ENCODE measurements around the gene SAPCD2. TPM values are rescaled to one million over a fixed set of nuclear protein-coding genes. Genes with fewer than 3 reads are reported as not detected.

Gene SAPCD2
- total RNA-seq, 4 donors from 2014 or later: 0.16 to 0.24 (median 0.17) TPM; not detected in 1

- intact Hi-C loops (cut with DNase I; ENCODE audit: low total_unique reads): loop anchor here (5.0 kb wide), 1 partner anchor 178 kb away; the partner anchor contains the start of gene PHPT1
- TF ChIP-seq CTCF (IDR thresholded peaks at IDR 0.05 in 4 of 5, conservative IDR thresholded peaks at IDR 0.05 in 1 of 5) (no peak), POLR2A (IDR thresholded peaks at IDR 0.05) (no peak)
- H3K9me3 ChIP-seq: no peaks in the 10 kb centered on the region
- ATAC-seq (no peak), DNase-seq (no peak)
- peaks cover 0 to 8% of the 10 kb centered on the region in 2 donors for H3K36me3 ChIP-seq
- H3K4me3 ChIP-seq: no peak overlapping the region
- H3K27me3 ChIP-seq: no peaks in the 10 kb centered on the region
- in situ Hi-C loops (cut with MboI; ENCODE audit: low sequenced_read_pairs in 4 of 4): no loop called here
- H3K4me1 ChIP-seq: peaks cover 20 to 23% of the 10 kb centered on the region in 2 donors
- H3K27ac ChIP-seq: no peak overlapping the region
Measured at GRCh38 chr9:137025517-137025966, 44.8 kb downstream of the SAPCD2 start.

GRCh38 chr9:137023583-137023991, 46.8 kb downstream of the SAPCD2 start:
- peaks cover 12 to 16% of the 10 kb centered on the region in 2 donors for H3K4me1 ChIP-seq
- H3K9me3 ChIP-seq: no peaks in the 10 kb centered on the region
- DNase-seq (no peak), ATAC-seq (no peak)
- intact Hi-C loops (cut with DNase I; ENCODE audit: low total_unique reads) (no loop called here), in situ Hi-C loops (cut with MboI; ENCODE audit: low sequenced_read_pairs in 4 of 4) (no loop called here)
- H3K27ac ChIP-seq: no peak overlapping the region
- H3K36me3 ChIP-seq: peaks cover 0 to 8% of the 10 kb centered on the region in 2 donors
- no peak overlapping the region for H3K4me3 ChIP-seq
- no peaks in the 10 kb centered on the region for H3K27me3 ChIP-seq
- TF ChIP-seq POLR2A (IDR thresholded peaks at IDR 0.05) (no peak), CTCF (IDR thresholded peaks at IDR 0.05 in 4 of 5, conservative IDR thresholded peaks at IDR 0.05 in 1 of 5) (no peak)

GRCh38 chr9:137023157-137023556, 47.2 kb downstream of the SAPCD2 start:
- Histone ChIP-seq H3K27ac (no peak overlapping the region), H3K9me3 (no peaks in the 10 kb centered on the region), H3K4me3 (no peak overlapping the region), H3K4me1 (peaks cover 10 to 13% of the 10 kb centered on the region in 2 donors), H3K27me3 (no peaks in the 10 kb centered on the region), H3K36me3 (peaks cover 0 to 8% of the 10 kb centered on the region in 2 donors)
- no peak for DNase-seq
- in situ Hi-C loops (cut with MboI; ENCODE audit: low sequenced_read_pairs in 4 of 4) (no loop called here), intact Hi-C loops (cut with DNase I; ENCODE audit: low total_unique reads) (no loop called here)
- ATAC-seq: no peak
- TF ChIP-seq CTCF (IDR thresholded peaks at IDR 0.05 in 4 of 5, conservative IDR thresholded peaks at IDR 0.05 in 1 of 5): no peak
- no peak for TF ChIP-seq POLR2A (IDR thresholded peaks at IDR 0.05)

GRCh38 chr9:137022662-137023008, 47.7 kb downstream of the SAPCD2 start:
- Histone ChIP-seq H3K27me3 (no peaks in the 10 kb centered on the region), H3K9me3 (no peaks in the 10 kb centered on the region), H3K4me3 (no peak overlapping the region), H3K36me3 (peaks cover 0 to 8% of the 10 kb centered on the region in 2 donors), H3K27ac (no peak overlapping the region), H3K4me1 (peaks cover 10 to 13% of the 10 kb centered on the region in 2 donors)
- DNase-seq (no peak), ATAC-seq (no peak)
- in situ Hi-C loops (cut with MboI; ENCODE audit: low sequenced_read_pairs in 4 of 4): no loop called here
- intact Hi-C loops (cut with DNase I; ENCODE audit: low total_unique reads): no loop called here
- no peak for TF ChIP-seq CTCF (IDR thresholded peaks at IDR 0.05 in 4 of 5, conservative IDR thresholded peaks at IDR 0.05 in 1 of 5)
- TF ChIP-seq POLR2A (IDR thresholded peaks at IDR 0.05): no peak

Measured in gastrocnemius medialis (tissue), 4 donors.